NCI-H510A treated with DMSO at 0.1 percent for 48 hours (cell line): ENCODE measurements around the gene PCA3.
"Not testable (repeated sequence)": the region's sequence is repeated elsewhere in the genome, so short reads cannot be mapped to it uniquely, and the experiment has no call there.

Source experiments
- DNase-seq: peaks from one replicate; lab custom pipeline; 2025; lab: John Stamatoyannopoulos, UW

The PCA3 gene

DNA sequence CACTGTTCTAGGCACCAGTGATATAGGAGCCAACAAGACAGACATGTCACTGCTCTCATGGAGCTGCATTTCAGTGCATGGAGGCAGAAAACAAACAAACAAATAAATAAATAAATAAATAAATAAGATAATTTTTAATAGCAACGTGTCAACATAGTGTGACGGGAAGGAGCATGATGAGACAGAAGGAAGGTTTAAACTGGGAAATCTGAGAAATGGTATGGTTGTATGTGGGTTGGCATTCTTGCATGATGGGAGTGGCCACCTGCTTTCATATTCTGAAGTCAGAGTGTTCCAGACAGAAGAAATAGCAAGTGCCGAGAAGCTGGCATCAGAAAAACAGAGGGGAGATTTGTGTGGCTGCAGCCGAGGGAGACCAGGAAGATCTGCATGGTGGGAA lies at the start of gene PCA3:
PCA3 (plus strand) TSS at position 301 of the 400 bp plus-strand sequence.
- DNase-seq = no peak

DNA sequence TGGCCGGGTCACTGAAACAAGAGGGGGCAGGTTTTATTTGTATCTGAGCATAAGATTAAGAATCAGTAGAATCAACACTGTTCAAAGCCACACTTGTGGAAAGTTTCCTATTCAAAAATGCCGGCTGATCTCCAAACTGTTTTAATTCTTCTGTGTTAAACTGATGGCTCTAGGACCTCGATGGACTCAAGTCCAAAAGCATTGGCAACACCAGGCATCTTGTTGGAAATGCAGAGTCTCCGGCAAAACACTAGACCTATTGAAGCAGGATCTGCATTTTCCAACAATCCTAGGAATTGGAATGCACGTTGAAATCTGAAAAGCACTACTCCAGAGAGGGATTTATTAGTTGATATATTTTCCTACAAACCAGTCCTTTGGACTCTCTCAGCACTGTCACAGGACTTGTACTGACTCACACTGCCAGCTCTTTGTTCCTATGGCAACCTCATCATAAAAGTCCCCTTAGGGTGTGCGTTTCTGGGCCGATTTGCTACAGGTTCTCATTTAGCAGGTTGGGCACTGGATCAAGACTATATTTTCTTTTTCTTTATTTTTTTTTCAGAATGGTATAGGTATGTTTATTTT lies 48.1 kb upstream of the PCA3 start:
- peak; percentile 63 for DNase-seq

DNA sequence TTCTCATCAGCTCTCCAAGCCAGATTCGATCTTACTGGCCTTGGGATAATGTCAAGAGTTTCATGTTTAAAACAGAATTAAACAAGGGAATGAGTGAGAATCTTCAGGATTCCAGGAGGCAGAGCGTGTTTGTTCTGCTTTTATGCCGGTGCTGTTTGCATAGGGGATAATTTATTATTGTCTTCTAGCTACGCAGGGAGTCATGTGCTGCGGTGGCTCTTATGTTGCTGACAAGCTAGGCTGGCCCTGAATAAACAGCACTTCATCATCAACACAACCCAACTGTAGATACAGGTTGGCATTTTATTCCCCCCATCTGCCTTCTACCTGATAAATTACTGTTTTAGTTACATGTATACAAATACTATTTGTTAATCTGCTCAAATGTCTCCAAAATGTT lies 47.1 kb upstream of the PCA3 start:
- peak; percentile 93 for DNase-seq

DNA sequence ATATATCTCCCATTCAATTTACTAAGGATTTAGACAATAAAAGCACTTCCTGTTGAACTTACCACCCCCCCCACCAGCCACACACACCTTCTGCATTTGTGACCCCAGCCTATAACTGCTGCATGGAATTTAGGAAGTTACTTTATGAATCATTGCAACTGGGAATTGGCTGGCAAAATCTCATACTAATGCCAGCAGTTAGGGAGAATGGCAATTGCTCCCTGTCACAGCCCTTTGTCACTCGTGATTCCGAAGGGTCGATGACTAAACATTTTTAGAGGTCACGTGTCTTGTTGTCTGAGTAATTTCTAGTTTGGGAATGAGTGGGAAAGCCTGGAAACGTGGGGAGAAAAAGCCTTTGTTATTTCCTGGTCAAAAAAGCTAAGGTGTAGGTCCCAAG lies 46.6 kb upstream of the PCA3 start:
- DNase-seq = no peak

DNA sequence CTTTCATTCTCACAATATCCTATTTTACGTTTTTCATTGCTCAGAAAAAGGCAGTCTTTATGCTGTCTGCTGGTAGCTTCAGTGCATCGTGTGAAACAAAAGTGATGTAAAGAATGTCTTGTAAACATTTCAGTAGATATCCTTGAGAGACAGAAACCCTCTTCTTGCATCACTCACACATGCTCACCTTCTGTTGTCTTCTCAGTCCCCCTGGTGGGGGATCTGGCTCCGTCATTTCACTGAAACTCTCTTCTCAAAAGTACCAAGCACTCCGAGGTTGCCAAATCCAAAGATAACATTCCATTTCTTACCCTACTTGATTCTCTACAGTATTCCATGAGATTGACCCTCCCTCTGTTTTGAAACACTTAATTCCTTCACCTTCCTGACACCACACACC lies 46.1 kb upstream of the PCA3 start:
- peak; percentile 58 for DNase-seq

DNA sequence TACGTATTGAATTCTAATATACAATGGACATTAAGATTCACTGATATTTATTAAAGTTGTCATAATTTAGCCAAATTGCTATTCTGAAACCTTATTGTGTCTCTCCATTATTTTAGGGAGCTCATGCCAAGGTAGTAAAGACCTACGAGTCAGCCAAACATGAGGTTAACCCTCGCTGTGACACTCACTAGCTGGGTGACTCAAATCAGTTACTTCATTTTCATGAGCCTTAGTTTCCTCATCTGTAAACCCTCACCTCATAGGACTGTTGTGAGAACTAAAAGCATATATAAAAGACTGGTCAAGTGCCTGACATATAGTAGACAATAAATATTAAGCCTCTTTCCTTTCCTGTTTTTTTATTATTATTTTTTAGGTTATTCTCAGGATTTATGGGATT lies 44.0 kb upstream of the PCA3 start:
- DNase-seq = no peak

DNA sequence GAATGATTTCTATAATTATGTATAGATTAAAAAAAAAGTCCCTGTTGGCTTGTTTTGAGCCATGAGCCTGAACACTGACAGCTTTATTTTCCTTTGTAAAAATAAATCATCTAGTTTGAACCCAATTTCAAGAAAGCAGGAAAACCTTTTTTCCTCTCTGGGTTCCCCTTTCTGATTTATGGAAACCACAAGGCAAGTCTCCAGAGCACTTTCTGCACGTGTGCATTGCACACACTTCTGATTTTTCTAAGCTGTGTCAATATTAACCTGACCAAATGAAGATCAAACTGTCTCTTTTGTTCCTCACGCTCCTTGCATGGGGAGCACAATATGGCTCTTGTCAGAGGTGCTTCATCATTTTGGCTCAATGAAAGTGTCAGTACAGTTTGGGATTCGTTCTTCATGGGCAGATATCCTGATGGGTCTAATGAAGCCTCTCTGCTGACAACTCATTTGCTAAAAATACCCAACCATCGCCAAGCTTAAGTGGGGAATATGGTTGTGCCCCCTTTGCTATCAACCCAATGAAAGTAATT lies 39.2 kb upstream of the PCA3 start:
- DNase-seq = peak; percentile 61

DNA sequence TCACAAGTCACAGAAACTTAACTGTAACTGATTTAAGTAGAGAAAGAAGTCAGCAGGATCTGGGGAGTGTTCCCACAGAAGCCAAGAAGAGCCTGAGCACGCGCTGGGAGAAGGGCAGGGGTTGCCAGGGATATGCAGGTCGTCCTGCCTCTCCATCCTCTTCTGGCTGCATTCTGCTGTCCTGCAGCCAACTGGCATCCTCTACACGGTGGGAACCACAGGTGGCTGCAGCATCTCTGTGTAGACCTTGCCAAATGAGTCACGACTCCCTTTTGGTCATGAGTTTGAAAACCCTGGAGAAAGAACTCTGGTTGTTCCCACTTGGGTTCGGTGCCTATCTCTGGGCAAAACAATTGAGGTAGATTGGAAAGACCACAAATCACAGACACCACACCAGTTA lies 38.4 kb upstream of the PCA3 start:
- DNase-seq = peak; percentile 74

DNA sequence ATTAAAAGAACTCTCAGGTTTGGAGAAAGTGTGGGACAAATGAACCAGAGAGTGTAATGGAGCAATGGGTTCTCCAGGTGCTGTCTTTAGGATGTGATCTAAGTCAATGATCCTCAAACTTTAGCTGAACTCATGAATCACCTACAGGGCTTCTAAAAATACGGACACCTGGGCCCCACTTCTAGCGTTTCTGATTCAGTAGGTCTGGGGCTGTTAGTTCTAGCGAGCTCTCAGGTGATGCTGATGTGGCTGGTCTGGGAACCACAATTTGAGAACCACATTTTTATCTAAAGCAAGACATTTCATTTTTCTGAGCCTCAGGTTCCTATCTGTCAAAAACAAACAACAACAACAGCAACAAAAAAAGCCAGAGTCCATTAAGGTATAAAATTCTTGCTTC lies 35.1 kb upstream of the PCA3 start:
- peak; percentile 47 for DNase-seq

DNA sequence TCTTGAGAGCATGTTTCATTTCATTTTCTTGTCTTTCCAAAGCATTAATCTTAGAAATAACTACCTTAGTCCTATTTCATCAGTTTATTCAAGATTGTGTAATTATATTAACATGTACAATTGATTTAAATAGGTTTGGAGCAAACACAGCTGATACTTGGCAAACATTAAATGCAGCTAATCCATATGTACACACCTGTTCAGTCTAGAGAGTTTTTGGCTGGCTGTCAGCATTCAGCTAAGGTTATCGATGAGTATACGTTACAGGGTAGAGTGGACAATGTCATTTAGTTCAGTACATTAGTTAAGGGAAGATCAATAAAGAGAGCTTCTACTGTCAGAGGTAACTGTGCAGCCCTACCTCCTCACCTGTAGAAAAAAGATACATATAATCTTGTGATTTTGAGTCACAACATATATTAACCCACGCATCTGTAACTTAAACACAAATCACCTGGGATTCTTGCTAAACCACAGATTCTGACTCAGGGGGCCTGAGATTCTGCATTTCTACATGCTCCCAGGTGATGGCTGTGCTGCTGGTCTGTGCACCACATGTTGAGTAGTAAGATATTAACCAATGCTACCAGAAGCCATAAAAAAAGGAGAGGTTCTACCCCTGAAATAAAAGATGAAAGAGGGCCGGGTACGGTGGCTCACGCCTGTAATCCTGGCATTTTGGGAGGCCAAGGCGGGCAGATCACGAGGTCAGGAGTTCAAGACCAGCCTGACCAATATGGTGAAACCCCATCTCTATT lies 34.1 kb upstream of the PCA3 start:
- peak; percentile 81 for DNase-seq

DNA sequence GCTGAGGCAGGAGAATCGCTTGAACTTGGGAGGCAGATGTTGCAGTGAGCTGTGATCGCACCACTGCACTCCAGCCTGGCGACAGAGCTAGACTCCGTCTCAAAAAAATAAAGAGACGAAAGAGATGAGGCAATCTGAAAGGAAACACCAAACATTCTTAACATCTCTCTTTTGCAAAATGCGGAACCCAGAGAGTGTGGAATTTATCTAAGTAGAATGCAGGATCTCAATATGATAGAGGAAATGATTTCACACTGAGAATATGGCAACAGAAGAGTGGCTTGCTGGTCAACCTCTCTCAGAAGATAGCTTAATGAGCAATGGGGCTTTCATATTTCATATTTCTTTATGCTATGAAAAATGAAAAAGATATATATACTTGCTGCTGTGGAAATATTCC lies 33.4 kb upstream of the PCA3 start:
- DNase-seq = no peak

DNA sequence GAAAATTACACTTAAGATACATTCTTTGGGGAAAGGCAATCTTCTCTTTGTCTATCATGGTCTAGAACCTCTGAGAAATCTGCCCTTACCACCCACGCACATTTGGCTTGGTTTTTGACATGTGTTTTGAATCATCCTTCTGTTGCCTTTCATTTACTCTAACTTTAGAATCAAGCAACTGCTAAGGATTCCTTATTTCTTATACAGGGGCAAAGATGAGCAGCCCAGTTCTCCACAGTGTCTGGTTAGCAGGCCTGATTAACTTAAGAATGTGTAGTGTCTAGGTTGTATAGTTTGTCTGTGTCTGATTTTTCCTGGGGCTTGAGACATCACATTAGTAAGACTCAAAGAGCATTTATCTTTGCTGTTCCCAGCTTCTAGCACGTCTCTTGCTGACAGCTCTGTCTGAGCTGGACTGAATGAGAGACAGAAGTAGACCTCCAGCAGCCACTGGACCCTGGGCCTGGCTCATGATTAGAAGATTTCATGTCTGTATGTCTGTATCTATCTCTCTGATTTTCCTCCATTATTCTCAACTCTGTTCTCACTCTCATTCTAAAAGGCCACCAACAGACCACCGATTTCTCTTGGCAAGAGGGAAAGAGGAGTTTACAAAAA lies 31.8 kb upstream of the PCA3 start:
- DNase-seq = no peak

DNA sequence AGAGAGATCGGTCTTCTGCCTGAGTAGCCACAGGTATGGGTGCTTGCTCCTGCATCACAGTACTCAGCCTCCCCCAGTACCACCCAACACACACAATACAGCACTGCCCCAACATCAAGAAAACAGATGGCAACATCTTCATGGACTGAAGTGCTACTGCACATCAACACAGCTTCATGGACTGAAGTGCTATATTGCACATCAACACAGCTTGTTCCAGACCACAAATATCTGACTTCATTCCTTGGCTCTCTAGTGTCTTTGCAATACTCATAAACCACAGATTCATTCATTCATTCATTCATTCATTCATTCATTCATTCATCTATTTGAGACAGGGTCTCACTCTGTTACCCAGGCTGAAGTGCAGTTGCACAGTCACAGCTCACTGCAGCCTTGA lies 31.1 kb upstream of the PCA3 start:
- DNase-seq = no peak

DNA sequence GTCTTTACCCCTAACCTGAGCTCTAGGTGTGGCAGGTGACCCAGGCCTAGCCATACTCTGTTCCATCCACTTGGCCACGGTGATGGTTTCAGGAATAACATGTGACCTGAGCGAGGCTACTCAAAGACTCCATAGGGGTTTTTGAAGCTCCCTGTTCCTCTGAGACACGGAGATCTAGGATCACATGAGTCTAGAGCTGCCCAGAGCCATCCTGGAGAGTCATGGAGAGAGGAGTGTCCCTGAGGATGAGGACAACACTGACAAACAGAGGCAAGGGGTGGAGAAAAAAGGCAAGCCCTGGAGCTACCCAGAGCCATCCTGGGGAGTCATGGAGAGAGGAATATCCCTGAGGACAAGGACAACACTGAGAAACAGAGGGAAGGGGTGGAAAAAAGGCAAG lies 29.5 kb upstream of the PCA3 start:
- DNase-seq = no peak

DNA sequence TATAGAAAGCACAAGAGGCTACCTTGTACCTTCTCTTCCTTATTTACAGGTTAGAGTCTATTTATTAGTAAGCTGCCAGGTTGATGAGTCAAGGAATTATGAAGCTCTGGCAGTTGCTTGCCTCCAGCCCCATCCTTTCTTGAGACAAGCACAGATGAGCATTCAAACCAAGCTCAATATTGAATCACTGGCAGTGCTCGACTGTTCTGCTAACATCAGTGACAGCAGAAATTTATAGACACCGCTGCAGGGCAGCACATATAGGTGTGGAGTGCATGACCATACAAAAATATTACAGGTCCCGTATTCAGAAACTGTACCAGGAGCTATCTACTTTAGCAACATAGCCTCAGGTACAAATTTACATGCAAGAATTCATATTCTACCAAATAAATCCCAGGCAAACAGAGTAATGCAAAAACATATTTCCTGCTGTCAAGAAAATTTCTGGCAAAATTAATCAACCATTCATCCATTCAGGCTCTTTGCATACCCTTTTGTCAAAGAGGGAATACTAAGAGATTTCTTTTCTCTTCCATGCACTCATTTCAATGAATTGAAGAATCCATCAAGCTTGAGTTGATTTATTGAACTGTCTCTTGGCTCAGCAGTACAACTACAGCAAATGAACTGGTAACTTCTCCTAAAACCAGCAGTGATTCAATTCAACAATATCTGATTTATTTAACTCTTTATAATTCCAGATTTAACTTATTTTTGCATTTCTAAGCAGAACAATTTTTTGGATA lies 26.9 kb upstream of the PCA3 start:
- DNase-seq = no peak

DNA sequence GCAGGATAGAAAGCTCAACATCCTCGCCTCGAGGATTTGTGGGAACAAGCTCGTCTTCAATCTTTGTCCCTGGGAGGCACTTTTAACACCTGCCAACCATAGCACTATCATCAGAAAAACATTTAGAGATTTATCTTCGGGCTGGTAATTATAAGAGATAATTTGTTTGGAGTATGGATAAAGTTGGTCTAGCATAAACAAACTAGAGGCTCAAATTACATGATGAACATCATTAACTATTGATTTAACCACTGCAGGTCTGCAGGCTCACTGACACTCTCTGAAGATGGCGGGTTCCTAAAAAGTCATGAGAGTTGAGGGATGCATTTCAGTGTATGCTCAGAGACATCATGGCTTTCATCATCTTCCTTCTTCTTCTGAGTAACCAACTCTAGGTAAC lies 25.8 kb upstream of the PCA3 start:
- DNase-seq = peak; percentile 72

DNA sequence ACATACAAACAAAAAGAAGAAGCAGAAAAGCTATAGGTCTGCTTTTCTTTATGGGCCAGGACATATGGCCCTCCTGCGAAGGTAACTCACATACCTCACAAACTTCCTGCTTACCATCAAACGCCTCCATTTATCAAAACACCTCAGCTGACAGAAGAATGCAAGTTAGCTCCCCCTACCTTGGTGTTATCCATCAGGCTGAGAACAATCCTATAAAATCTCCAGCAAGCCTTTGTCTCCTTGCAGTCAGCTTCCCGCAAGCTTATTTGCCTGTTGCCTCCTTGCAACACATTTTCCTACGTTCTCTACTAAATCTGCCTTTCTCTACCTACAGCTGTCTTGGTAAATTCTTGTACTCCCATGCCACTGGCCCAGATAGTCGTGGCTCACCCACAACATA lies 22.7 kb upstream of the PCA3 start:
- no peak for DNase-seq

DNA sequence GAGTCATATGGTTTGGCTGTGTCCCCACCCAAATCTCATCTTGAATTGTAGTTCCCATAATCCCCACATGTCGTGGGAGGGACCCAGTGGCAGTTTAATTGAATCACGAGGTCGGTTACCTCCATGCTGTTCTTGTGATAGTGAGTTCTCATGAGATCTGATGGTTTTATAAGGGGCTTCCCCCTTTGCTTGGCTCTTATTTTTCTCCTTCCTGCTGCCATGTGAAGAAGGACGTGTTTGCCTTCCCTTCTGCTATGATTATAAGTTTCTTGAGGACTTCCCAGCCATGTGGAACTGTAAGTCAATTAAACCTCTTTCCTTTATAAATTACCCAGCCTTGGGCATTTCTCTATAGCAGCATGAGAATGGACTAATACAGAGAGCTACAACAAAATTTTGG lies 21.3 kb upstream of the PCA3 start:
- not testable (repeated sequence) for DNase-seq

DNA sequence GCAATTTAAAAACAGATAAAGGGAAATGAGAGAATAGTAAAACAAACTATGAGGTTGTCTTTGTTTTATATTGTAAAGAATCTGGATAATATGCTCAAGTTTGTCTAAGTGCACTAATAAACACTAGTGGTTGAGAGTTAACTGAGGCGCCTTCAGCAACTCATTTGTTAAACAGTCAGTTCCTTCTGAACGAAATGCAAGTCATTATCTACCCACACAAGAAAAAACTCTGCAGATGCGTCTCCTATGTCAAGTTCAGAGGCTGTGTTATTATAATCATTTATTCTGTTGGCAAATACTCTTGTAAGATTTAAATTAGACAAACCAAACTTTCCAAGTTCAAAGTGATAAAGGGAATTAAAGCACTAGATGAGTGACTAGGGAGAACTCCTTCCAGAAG lies 20.3 kb upstream of the PCA3 start:
- no peak for DNase-seq

DNA sequence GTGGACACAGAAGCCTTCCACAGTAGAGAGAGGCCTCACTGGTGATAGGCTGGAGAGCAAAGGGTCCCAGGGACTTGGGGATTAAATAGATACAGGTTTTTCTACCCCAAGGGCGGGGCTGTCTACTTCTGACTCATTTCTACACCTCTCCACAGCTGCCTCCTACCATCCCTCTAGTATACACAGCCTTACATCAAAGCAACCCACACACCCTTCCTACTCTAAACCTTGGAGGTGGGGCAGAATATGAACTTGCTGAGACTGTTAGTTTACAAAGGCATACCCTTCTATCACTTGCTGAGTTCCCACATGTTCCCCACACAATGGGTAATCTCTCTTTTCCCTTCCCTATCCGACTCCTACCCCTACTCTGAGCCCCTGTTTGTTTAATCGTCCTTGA lies 19.9 kb upstream of the PCA3 start:
- DNase-seq = no peak

DNA sequence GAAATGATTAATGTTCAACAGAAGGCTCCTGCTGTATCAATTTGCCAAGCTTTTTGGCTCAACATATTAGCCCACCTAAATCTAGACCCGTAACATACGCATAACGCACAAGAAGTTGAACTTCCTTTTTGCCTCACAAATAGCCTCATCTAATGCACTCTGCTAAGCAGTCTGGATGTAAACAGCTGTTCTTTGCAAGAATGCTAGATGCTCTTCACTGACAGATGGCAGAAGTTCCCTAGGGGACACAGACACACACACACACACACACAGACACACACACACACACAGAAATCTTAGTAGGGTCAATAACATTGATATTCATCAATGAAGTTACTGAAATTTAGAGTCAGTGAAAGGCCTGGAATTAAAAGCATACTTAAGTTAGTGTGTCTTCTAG lies 13.2 kb upstream of the PCA3 start:
- DNase-seq = no peak

DNA sequence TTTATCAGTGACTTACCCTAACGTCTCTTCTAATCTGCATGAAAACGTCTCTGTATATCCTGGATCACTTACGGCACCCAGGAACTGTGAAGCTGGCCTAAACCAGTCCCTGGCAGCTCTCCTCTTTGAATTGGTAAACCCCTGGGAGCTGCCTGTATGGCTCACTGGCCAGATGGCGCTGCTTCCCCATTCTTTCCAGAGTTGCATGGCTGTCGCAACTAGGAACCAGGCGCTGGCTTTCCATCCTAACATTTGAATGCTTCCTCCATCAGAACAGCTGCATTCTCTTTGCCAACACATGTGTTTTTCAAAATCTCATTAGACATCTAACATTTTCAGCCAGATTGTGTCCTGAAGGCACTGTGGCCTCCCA lies 8.0 kb upstream of the PCA3 start:
- DNase-seq = peak; percentile 71
